Liver (tissue), 3 donors: ENCODE results near the gene KRT14.

Experiments used
- CTCF ChIP-seq: fragments of 150-350 bp; IDR thresholded peaks from 2 replicates; pipeline ENCODE4 v1.5.1; 2017; ENCODE audit warnings: improper control_type of control experiment, low read depth, low read length; ENCODE audit not compliant: missing input control
- EGR1 ChIP-seq, 2 donors: IDR thresholded peaks; 2 replicates each; pipeline ENCODE4 v1.6.1; 2016 to 2018; ENCODE audit warnings: antibody characterized with exemption in 2 of 2, low read depth in 2 of 2
- FOXA1 ChIP-seq: IDR thresholded peaks from 2 replicates; pipeline ENCODE4 v1.6.1; 2016; ENCODE audit warnings: antibody characterized with exemption
- SP1 ChIP-seq: IDR thresholded peaks from 2 replicates; pipeline ENCODE4 v1.6.1; 2018; ENCODE audit warnings: antibody characterized with exemption, mild to moderate bottlenecking
- TAF1 ChIP-seq: conservative IDR thresholded peaks from 2 replicates; pipeline ENCODE4 v1.6.1; 2016; ENCODE audit warnings: antibody characterized with exemption, mild to moderate bottlenecking
- YY1 ChIP-seq: IDR thresholded peaks from 2 replicates; pipeline ENCODE4 v1.6.1; 2016; ENCODE audit warnings: antibody characterized with exemption, mild to moderate bottlenecking
- donor health status: healthy.
- donor health status: healthy.

GRCh38 chr17:41633556-41634199, 47.0 kb upstream of the KRT14 start:
- TF ChIP-seq CTCF = no peak
- TF ChIP-seq FOXA1 = no peak
- TF ChIP-seq TAF1 = no peak
- no peak for TF ChIP-seq YY1
- TF ChIP-seq SP1 = no peak
- no peak for TF ChIP-seq EGR1 (IDR thresholded peaks at IDR 0.05; ENCODE audit: low read depth in 2 of 2)
